Mesothelial cell of epicardium (in vitro differentiated cells): ENCODE results near the gene PI4KB. TPM values are rescaled to one million over a fixed set of nuclear protein-coding genes. Genes with fewer than 3 reads are reported as not detected.

ENCODE experiments used
- DNase-seq, 2 experiments: peaks; one replicate each; pipeline ENCODE4 v3.0.0; 2021; ENCODE audit warnings: low spot score in 2 of 2; ENCODE audit not compliant: unreplicated experiment in 2 of 2
- H3K27ac Mint-ChIP-seq: 2 replicates; pipeline ENCODE4 v1.8.0; 2021; ENCODE audit warnings: mixed read lengths
- H3K27me3 Mint-ChIP-seq: 2 replicates; pipeline ENCODE4 v1.8.0; 2021; ENCODE audit warnings: low read depth, mixed read lengths
- H3K36me3 Mint-ChIP-seq: 2 replicates; pipeline ENCODE4 v1.8.0; 2021; ENCODE audit warnings: mixed read lengths
- H3K4me1 Mint-ChIP-seq: 2 replicates; pipeline ENCODE4 v1.8.0; 2021; ENCODE audit warnings: mixed read lengths
- H3K4me3 Mint-ChIP-seq: 2 replicates; pipeline ENCODE4 v1.8.0; 2021; ENCODE audit warnings: mild to moderate bottlenecking, moderate library complexity, mixed read lengths
- H3K9me3 Mint-ChIP-seq: 2 replicates; pipeline ENCODE4 v1.8.0; 2021; ENCODE audit warnings: mixed read lengths
- CTCF ChIP-seq: fragments of 200-600 bp; sonication (generic); IDR thresholded peaks from one replicate; pipeline ENCODE4 v1.5.0; 2021; ENCODE audit warnings: antibody characterized with exemption; ENCODE audit not compliant: unreplicated experiment
- total RNA-seq: library from RNA; stranded (reverse); gene quantifications from 3 replicates; pipeline ENCODE4 v1.2.1, GENCODE V29; 2021

Gene PI4KB
- total RNA-seq, 1 donor from 2014 or later: 77.6 TPM

DNA sequence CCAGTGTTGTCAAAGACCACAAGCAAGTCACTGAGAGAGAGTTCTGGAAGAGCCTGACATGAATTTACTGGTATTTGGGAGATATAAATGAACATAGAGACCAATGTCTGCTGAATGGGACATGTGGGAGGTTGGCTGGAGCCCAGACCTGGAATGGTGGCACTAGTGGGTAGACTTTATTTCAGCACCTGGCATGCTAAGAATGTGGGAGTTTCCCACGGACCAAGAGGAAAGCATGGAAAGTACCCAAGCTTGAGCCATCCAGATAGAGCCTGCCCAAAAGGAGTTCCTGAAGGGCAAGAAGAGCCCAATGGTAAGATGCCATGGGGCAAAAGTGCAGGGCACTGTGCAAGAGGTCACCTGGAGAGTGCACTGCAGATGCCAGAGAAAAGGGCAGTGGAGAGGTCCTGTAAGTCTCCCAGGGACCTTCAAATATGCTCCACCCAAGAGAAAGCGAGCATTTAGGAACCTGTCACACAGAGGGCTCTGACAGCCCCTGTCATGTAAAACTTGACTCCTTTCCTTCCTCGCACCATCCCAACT, 53.2 kb downstream of the PI4KB start:
- no peaks in the 10 kb centered on the region for H3K27me3 Mint-ChIP-seq
- no peak overlapping the region for H3K4me3 Mint-ChIP-seq
- no peaks in the 10 kb centered on the region for H3K9me3 Mint-ChIP-seq
- no peak for TF ChIP-seq CTCF
- no peaks in the 10 kb centered on the region for H3K4me1 Mint-ChIP-seq
- DNase-seq: no peak
- peaks cover 18% of the 10 kb centered on the region for H3K36me3 Mint-ChIP-seq
- H3K27ac Mint-ChIP-seq: peak overlapping the region; percentile 10

GRCh38 chr1:151267760-151268159, 59.5 kb downstream of the PI4KB start:
- no peak for TF ChIP-seq CTCF
- H3K36me3 Mint-ChIP-seq: peaks cover 34% of the 10 kb centered on the region
- no peak for DNase-seq
- H3K27me3 Mint-ChIP-seq: no peaks in the 10 kb centered on the region
- H3K27ac Mint-ChIP-seq: no peak overlapping the region
- H3K9me3 Mint-ChIP-seq: no peaks in the 10 kb centered on the region
- no peaks in the 10 kb centered on the region for H3K4me1 Mint-ChIP-seq
- no peak overlapping the region for H3K4me3 Mint-ChIP-seq

DNA sequence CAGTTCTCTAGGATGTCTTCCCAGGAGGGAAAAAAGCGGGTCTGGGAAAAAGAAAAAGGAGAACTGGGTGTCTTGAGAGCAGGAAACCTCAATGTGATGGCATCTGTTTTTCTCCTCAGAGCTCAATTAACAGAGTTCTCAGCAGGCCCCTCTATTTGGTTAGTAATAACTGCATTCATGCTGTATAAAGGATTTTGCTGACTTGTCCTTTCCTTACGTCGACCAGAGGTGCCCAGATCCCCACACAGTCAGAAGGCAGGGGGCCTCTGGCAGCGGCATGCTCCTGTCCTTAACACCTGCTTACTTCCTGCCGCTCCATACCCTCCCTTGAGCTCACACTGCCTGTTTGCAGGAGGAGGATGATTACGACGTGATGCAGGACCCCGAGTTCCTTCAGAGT, 60.4 kb downstream of the PI4KB start:
- Mint-ChIP-seq H3K4me1 (no peaks in the 10 kb centered on the region), H3K4me3 (no peak overlapping the region), H3K27ac (no peak overlapping the region), H3K36me3 (peaks cover 35% of the 10 kb centered on the region), H3K27me3 (no peaks in the 10 kb centered on the region), H3K9me3 (no peaks in the 10 kb centered on the region)
- no peak for TF ChIP-seq CTCF
- no peak for DNase-seq

- Mint-ChIP-seq H3K4me1 (no peaks in the 10 kb centered on the region), H3K36me3 (peaks cover 30% of the 10 kb centered on the region), H3K9me3 (no peaks in the 10 kb centered on the region), H3K27me3 (no peaks in the 10 kb centered on the region), H3K4me3 (no peak overlapping the region), H3K27ac (no peak overlapping the region)
- no peak for TF ChIP-seq CTCF
- no peak for DNase-seq
Measured at GRCh38 chr1:151266315-151266714, 60.9 kb downstream of the PI4KB start.

DNA sequence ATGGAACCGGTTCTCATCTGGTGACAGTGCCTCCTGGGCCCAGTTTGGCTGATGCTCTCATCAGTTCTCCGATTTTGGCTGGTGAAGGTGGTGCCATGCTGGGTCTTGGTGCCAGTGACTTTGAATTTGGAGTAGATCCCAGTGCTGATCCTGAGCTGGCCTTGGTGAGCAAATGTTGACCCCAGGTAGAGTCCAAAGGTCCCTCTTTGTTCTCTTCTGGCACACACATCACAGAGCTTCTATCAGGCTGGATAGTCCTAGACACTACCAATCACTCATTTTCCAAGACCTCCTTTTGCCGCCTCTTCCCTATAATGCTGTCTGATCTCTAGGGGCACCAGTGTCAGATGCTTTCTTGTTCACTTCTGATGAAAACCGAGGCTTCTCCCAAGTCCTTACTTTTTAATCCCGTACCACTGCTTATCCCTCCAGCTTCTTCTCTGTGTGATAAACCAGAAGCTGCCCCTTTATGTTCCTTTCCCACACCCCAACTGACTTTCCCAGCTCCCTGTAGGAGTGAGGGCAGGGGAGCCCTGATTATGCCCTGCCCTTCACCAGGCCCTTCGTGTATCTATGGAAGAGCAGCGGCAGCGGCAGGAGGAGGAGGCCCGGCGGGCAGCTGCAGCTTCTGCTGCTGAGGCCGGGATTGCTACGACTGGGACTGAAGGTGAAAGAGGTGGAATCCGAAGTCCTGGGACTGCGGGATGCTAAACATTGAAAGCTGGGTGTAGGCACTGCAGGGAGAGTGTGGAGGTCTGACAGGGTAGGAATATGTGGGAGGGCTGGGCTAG, 61.6 kb downstream of the PI4KB start:
- DNase-seq: no peak
- Mint-ChIP-seq H3K27me3 (no peaks in the 10 kb centered on the region), H3K27ac (no peak overlapping the region), H3K4me3 (no peak overlapping the region), H3K4me1 (no peaks in the 10 kb centered on the region), H3K36me3 (peaks cover 29% of the 10 kb centered on the region), H3K9me3 (no peaks in the 10 kb centered on the region)
- TF ChIP-seq CTCF: no peak
